Measurements from ENCODE around the gene SLC4A5. TPM values are rescaled to one million over a fixed set of nuclear protein-coding genes. Genes with fewer than 3 reads are reported as not detected.

Gene SLC4A5
- total RNA-seq, 4 donors from 2014 or later = 0.62 to 2.3 (median 1.2) TPM

GRCh38 chr2:74225698-74226459, 117.3 kb downstream of the SLC4A5 start:
- H3K4me1 ChIP-seq = peaks cover 3 to 15% (median 9%) of the 10 kb centered on the region in 3 donors
- H3K27me3 ChIP-seq = no peaks in the 10 kb centered on the region
- no peaks in the 10 kb centered on the region for H3K9me3 ChIP-seq
- peaks cover 0 to 10% (median 0%) of the 10 kb centered on the region in 3 donors for H3K36me3 ChIP-seq
- no peak overlapping the region for H3K4me3 ChIP-seq
- no peak for DNase-seq
- H3K27ac ChIP-seq = no peak overlapping the region
- TF ChIP-seq, protein P1, sequence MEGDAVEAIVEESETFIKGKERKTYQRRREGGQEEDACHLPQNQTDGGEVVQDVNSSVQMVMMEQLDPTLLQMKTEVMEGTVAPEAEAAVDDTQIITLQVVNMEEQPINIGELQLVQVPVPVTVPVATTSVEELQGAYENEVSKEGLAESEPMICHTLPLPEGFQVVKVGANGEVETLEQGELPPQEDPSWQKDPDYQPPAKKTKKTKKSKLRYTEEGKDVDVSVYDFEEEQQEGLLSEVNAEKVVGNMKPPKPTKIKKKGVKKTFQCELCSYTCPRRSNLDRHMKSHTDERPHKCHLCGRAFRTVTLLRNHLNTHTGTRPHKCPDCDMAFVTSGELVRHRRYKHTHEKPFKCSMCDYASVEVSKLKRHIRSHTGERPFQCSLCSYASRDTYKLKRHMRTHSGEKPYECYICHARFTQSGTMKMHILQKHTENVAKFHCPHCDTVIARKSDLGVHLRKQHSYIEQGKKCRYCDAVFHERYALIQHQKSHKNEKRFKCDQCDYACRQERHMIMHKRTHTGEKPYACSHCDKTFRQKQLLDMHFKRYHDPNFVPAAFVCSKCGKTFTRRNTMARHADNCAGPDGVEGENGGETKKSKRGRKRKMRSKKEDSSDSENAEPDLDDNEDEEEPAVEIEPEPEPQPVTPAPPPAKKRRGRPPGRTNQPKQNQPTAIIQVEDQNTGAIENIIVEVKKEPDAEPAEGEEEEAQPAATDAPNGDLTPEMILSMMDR (IDR thresholded peaks at IDR 0.05) = no peak
- TF ChIP-seq POLR2A (IDR thresholded peaks at IDR 0.05) = no peak
- WGBS, 2 donors = 62 to 63% methylated on average over 4 of the region's 4 CpGs
- intact Hi-C loops (cut with DNase I) = no loop called here

- Histone ChIP-seq H3K4me1 (peaks cover 3 to 15% (median 9%) of the 10 kb centered on the region in 3 donors), H3K27ac (no peak overlapping the region), H3K27me3 (no peaks in the 10 kb centered on the region), H3K4me3 (no peak overlapping the region), H3K9me3 (no peaks in the 10 kb centered on the region), H3K36me3 (peaks cover 0 to 10% (median 0%) of the 10 kb centered on the region in 3 donors)
- TF ChIP-seq, protein P1 (IDR thresholded peaks at IDR 0.05) = no peak
- no peak for TF ChIP-seq POLR2A (IDR thresholded peaks at IDR 0.05)
- 93 to 96% methylated on average over 3 to 5 of the region's 8 CpGs for WGBS, 2 donors
- intact Hi-C loops (cut with DNase I) = no loop called here
- DNase-seq = no peak
Observed at GRCh38 chr2:74223941-74224770, 119.1 kb downstream of the SLC4A5 start.

- 85 to 94% methylated on average over 4 to 5 of the region's 6 CpGs for WGBS, 2 donors
Observed at GRCh38 chr2:74222300-74222650, 120.9 kb downstream of the SLC4A5 start.

GRCh38 chr2:74221604-74222299, 121.5 kb downstream of the SLC4A5 start:
- DNase-seq = no peak
- intact Hi-C loops (cut with DNase I) = no loop called here
- no peak for TF ChIP-seq POLR2A (IDR thresholded peaks at IDR 0.05)
- TF ChIP-seq, protein P1 (IDR thresholded peaks at IDR 0.05) = no peak

More at GRCh38 chr2:74222300-74222650, 120.9 kb downstream of the SLC4A5 start:
- Histone ChIP-seq H3K36me3 (peaks cover 0 to 17% (median 0%) of the 10 kb centered on the region in 3 donors), H3K4me1 (peaks cover 3 to 15% (median 9%) of the 10 kb centered on the region in 3 donors), H3K27me3 (no peaks in the 10 kb centered on the region), H3K9me3 (no peaks in the 10 kb centered on the region), H3K27ac (no peak overlapping the region), H3K4me3 (no peak overlapping the region)
- TF ChIP-seq POLR2A (IDR thresholded peaks at IDR 0.05) = no peak
- TF ChIP-seq, protein P1 (IDR thresholded peaks at IDR 0.05) = no peak
- DNase-seq = no peak
- intact Hi-C loops (cut with DNase I) = no loop called here

More at GRCh38 chr2:74221604-74222299, 121.5 kb downstream of the SLC4A5 start:
- H3K27ac ChIP-seq = no peak overlapping the region
- no peaks in the 10 kb centered on the region for H3K9me3 ChIP-seq
- H3K27me3 ChIP-seq = no peaks in the 10 kb centered on the region
- no peak overlapping the region for H3K4me3 ChIP-seq
- H3K36me3 ChIP-seq = peaks cover 0 to 21% (median 0%) of the 10 kb centered on the region in 3 donors
- WGBS, 2 donors = 90% methylated on average over 5 to 6 of the region's 6 CpGs
- H3K4me1 ChIP-seq = peaks cover 0 to 11% (median 8%) of the 10 kb centered on the region in 3 donors

Data from esophagus squamous epithelium (tissue), 5 donors.